Panc1 (cell line): ENCODE results near the gene CABP2. TPM values are rescaled to one million over a fixed set of nuclear protein-coding genes. Genes with fewer than 3 reads are reported as not detected.
"Not testable (repeated sequence)": the region's sequence is repeated elsewhere in the genome, so short reads cannot be mapped to it uniquely, and the experiment has no call there.

Source experiments
- ATAC-seq: fragments of 200-7000 bp; cut with Tn5 transposase; 2 replicates; pipeline ENCODE4 v1.9.1; 2020; ENCODE audit warnings: mild to moderate bottlenecking, moderate library complexity
- BruUV-seq: library from RNA; stranded (reverse); fragments of 400-500 nt; replicated peaks from 2 replicates; lab custom pipeline; 2021; lab: Mats Ljungman, UMichigan
- CTCF ChIA-PET: fragments of 300-600 bp; sonication (Branson Sonifier 250); formaldehyde crosslinking; loops from one replicate; lab custom pipeline; 2022; ENCODE audit warnings: antibody characterized with exemption; lab: Charles Lee
- POLR2A ChIA-PET: fragments of 300-600 bp; sonication (Branson Sonifier 250); formaldehyde crosslinking; loops from one replicate; lab custom pipeline; 2022; ENCODE audit warnings: antibody characterized with exemption; lab: Charles Lee
- DNase-seq: peaks from one replicate; pipeline ENCODE4 v3.0.0-alpha.2; 2010; ENCODE audit warnings: low read depth, low spot score
- H3K27ac ChIP-seq: 2 replicates; pipeline ENCODE4 v1.5.1; 2011; ENCODE audit warnings: mild to moderate bottlenecking, low read length, inconsistent platforms
- H3K27me3 ChIP-seq: fragments of 200-500 bp; sonication (Bioruptor generic); 2 replicates; pipeline ENCODE4 v1.6.0; 2014; ENCODE audit warnings: low read length, inconsistent platforms; ENCODE audit not compliant: control insufficient read depth, insufficient read depth
- H3K36me3 ChIP-seq: fragments of 200-500 bp; sonication (Bioruptor generic); 2 replicates; pipeline ENCODE4 v1.5.1; 2014; ENCODE audit warnings: inconsistent platforms, mild to moderate bottlenecking, low read length, moderate library complexity; ENCODE audit not compliant: control insufficient read depth, insufficient read depth
- H3K4me1 ChIP-seq: 2 replicates; pipeline ENCODE4 v1.5.1; 2011; ENCODE audit warnings: inconsistent platforms, mild to moderate bottlenecking, low read length, moderate library complexity; ENCODE audit not compliant: control insufficient read depth, insufficient read depth
- H3K4me3 ChIP-seq, 2 experiments: 2 replicates each; pipeline ENCODE4 v1.5.1; 2011 to 2012; ENCODE audit warnings: low read depth in 2 of 2, low read length in 2 of 2, mild to moderate bottlenecking in 2 of 2, inconsistent platforms in 1 of 2, moderate library complexity in 1 of 2
- H3K9me3 ChIP-seq: fragments of 200-500 bp; sonication (Bioruptor generic); 2 replicates; pipeline ENCODE4 v1.5.1; 2014; ENCODE audit warnings: low read depth, mild to moderate bottlenecking, inconsistent platforms, low read length, moderate library complexity; ENCODE audit not compliant: control insufficient read depth, insufficient read depth
- CTCF ChIP-seq: fragments of 450-650 bp; IDR thresholded peaks from 2 replicates; pipeline ENCODE4 v1.5.1; 2017; ENCODE audit warnings: mild to moderate bottlenecking
- POLR2AphosphoS5 ChIP-seq: IDR thresholded peaks from 2 replicates; pipeline ENCODE4 v1.6.1; 2012; ENCODE audit warnings: mild to moderate bottlenecking, low read depth, low read length, moderate library complexity
- REST ChIP-seq, 2 experiments: IDR thresholded peaks; 2 replicates each; pipeline ENCODE4 v1.6.1; 2011 to 2012; ENCODE audit warnings: low read depth in 2 of 2, control low read depth in 1 of 2, low read length in 1 of 2, mild to moderate bottlenecking in 1 of 2, moderate library complexity in 1 of 2; ENCODE audit not compliant: insufficient read depth in 1 of 2
- SIN3A ChIP-seq: IDR thresholded peaks from 2 replicates; pipeline ENCODE4 v1.6.1; 2012; ENCODE audit warnings: low read depth, mild to moderate bottlenecking, low read length, moderate library complexity, borderline replicate concordance; ENCODE audit not compliant: insufficient read depth
- in situ Hi-C: cut with HindIII; loops from 2 replicates; pipeline ENCODE4 v1.10.0; 2016; ENCODE audit warnings: low sequenced_read_pairs, low pct_unique_long_range_greater_than_20kb
- intact Hi-C: fragments of 100-400 bp; cut with micrococcal nuclease; formaldehyde crosslinking; loops from one replicate; pipeline ENCODE4 v1.10.0; 2022; ENCODE audit not compliant: unreplicated experiment
- total RNA-seq: library from RNA; stranded (reverse); gene quantifications from one replicate; pipeline ENCODE4 v1.2.1, GENCODE V29; 2021; ENCODE audit not compliant: unreplicated experiment

The CABP2 gene
- total RNA-seq, 1 experiment from 2014 or later = not detected

- Histone ChIP-seq H3K27ac (no peak overlapping the region), H3K36me3 (no peaks in the 10 kb centered on the region), H3K4me3 (no peak overlapping the region), H3K4me1 (peaks cover 15% of the 10 kb centered on the region; the same call in 1 of the 2 replicates), H3K9me3 (no peaks in the 10 kb centered on the region), H3K27me3 (no peaks in the 10 kb centered on the region)
- ChIA-PET CTCF (no interaction called here), POLR2A (interaction anchor here (0.6 kb wide), 1 partner anchor 186 kb away, joined by 7 read pairs; no protein-coding TSS in a partner anchor)
- intact Hi-C loops (no loop called here), in situ Hi-C loops (no loop called here)
- ATAC-seq = no peak
- DNase-seq = no peak
- no TSS peak for BruUV-seq
- TF ChIP-seq REST (IDR thresholded peaks at IDR 0.05; ENCODE audit: insufficient read depth in 1 of 2, low read depth in 2 of 2, low read length in 1 of 2) (no peak), SIN3A (no peak)
These were observed 36.6 kb downstream of the CABP2 start for GRCh38 chr11:67486481-67487195.

GRCh38 chr11:67485873-67486361, 37.3 kb downstream of the CABP2 start:
- in situ Hi-C loops, H3K27ac ChIP-seq, H3K9me3 ChIP-seq, BruUV-seq, CTCF ChIA-PET, H3K4me3 ChIP-seq, intact Hi-C loops, ATAC-seq, POLR2A ChIA-PET, DNase-seq, H3K27me3 ChIP-seq, H3K36me3 ChIP-seq: not testable (repeated sequence)
- H3K4me1 ChIP-seq = peaks cover 15% of the 10 kb centered on the region; the same call in 1 of the 2 replicates

GRCh38 chr11:67484847-67485311, 38.4 kb downstream of the CABP2 start:
- intact Hi-C loops = no loop called here
- DNase-seq = no peak
- Histone ChIP-seq H3K27me3 (no peaks in the 10 kb centered on the region), H3K27ac (no peak overlapping the region), H3K4me1 (peaks cover 15% of the 10 kb centered on the region; the same call in 1 of the 2 replicates), H3K9me3 (no peaks in the 10 kb centered on the region), H3K4me3 (no peak overlapping the region), H3K36me3 (no peaks in the 10 kb centered on the region)
- TF ChIP-seq POLR2AphosphoS5 (no peak), CTCF (no peak)
- in situ Hi-C loops = no loop called here
- no peak for ATAC-seq
- BruUV-seq = no TSS peak
- ChIA-PET CTCF (no interaction called here), POLR2A (no interaction called here)
